NCI-H69 (cell line): ENCODE results near the gene OR10A4.
"Not testable (repeated sequence)": the region's sequence is repeated elsewhere in the genome, so short reads cannot be mapped to it uniquely, and the experiment has no call there.

Experiments
- DNase-seq: peaks from one replicate; lab custom pipeline; 2025; lab: John Stamatoyannopoulos, UW

OR10A4 gene

GRCh38 chr11:6898911-6899310, 22.5 kb downstream of the OR10A4 start:
- DNase-seq: no peak

- no peak for DNase-seq
These were observed 24.0 kb downstream of the OR10A4 start for GRCh38 chr11:6900327-6900999.

GRCh38 chr11:6904804-6905203, 28.4 kb downstream of the OR10A4 start:
- not testable (repeated sequence) for DNase-seq

GRCh38 chr11:6911378-6911777, 35.0 kb downstream of the OR10A4 start:
- no peak for DNase-seq

DNA sequence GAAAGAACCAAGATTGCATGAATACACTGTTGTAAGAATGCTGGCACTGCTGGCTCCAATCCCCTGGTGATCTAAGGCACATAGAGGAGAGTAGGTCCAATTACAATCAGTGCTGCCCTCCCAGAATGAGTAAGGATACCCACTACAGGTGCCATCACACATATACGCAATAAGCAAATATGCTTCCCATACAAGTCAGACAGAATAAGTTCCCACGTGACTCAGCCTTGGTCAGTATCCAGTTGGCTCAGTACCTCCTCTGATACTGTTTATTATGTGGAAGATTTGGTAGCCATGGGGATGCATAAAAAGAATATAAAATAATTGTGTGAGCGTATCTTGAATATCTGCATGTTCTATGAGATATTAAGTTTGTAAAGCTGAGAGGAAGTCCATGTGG, 35.5 kb downstream of the OR10A4 start:
- no peak for DNase-seq

DNA sequence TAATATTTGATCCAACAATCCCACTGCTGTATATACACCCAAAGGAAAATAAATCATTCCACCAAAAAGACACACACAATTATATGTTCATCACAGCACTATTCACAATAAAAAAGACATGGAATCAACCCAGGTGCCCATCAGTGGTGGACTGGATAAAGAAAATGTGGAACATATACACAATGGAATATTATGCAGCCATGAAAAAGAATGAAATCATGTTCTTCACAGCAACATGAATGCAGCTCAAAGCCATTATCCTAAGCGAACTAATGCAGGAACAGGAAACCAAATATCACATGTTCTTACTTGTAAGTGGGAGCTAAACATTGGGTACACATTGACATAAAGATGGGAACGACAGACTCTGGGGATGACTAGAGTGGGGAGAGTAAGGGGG, 43.3 kb downstream of the OR10A4 start:
- no peak for DNase-seq

DNA sequence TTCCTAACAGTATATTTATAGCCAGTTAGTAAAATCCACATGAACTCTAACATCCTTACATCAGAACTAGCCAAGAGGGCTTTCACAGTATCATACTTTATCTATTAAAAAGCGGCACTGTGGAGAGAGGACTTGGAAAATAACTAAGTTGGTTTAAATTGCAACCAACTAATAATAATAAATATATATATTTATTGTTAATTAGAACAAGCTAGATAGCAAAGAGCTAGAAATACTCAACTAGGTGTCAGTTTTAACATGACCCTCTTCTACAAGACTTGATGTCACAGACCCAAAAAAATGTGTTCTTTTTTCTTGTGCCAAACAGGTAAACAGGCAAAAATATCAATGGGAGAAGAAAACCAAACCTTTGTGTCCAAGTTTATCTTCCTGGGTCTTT, 44.3 kb downstream of the OR10A4 start, which contains the start of gene OR2D3:
Gene OR2D3 (plus strand): TSS at position 301 of the 400 bp plus-strand sequence. CDS start 0 bp downstream, at position 301.
- DNase-seq: no peak

DNA sequence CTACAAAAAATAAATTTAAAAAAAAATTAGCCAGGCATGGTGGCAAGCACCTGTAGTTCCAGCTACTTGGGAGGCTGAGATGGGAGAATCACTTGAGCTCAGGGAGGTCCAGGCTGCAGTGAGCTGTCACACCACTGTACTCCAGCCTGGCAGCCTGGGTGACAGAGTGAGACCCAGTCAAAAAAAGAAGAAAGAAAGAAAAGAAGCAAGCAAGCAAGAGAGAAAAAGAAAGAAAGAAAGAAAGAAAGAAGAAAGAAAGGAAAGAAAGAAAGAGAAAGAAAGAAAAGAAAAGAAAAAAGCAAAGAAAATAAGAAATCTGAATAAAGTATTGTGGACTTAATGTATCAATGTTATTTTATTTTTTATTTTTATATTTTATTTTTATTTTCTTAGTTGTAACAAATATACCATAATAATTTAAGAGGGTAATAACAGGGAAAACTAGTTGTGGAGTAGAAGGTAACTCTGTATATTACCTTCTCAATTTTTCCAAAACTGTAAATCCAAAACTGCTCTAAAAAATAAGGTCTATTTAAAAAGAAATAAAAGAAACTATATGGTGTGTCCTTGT, 48.7 kb downstream of the OR10A4 start:
- no peak for DNase-seq

GRCh38 chr11:6925636-6926207, 49.3 kb downstream of the OR10A4 start:
- no peak for DNase-seq

- peak; percentile 49 for DNase-seq
These were observed 50.0 kb downstream of the OR10A4 start, which contains the start of gene ZNF215 for GRCh38 chr11:6926208-6927029. TSS of gene ZNF215 (plus strand) at chr11:6926426. CDS start at chr11:6932273, 5,847 bp downstream.

- DNase-seq: peak; percentile 18
These were observed 50.7 kb downstream of the OR10A4 start for GRCh38 chr11:6927030-6927617.
